Osteoblast (primary cell): ENCODE data around the gene LRP5. TPM values are rescaled to one million over a fixed set of nuclear protein-coding genes. Genes with fewer than 3 reads are reported as not detected.
A peak's percentile ranks its signal among the peaks of the same experiment; 100 is the strongest.

Source experiments
- DNase-seq: peaks from one replicate; pipeline ENCODE4 v3.0.0; 2011; ENCODE audit warnings: low spot score, mixed read lengths; ENCODE audit not compliant: insufficient read length; ENCODE audit errors: missing footprints
- H2AFZ ChIP-seq: 2 replicates; pipeline ENCODE4 v1.6.0; 2011; ENCODE audit warnings: mild to moderate bottlenecking, low read length
- H3K27ac ChIP-seq: 2 replicates; pipeline ENCODE4 v1.5.1; 2011; ENCODE audit warnings: mild to moderate bottlenecking, low read depth, low read length, moderate library complexity
- H3K27me3 ChIP-seq: 2 replicates; pipeline ENCODE4 v1.6.0; 2012; ENCODE audit warnings: mild to moderate bottlenecking, control low read depth, inconsistent platforms, low read length, moderate library complexity; ENCODE audit not compliant: insufficient read depth
- H3K36me3 ChIP-seq: 2 replicates; pipeline ENCODE4 v1.5.1; 2011; ENCODE audit warnings: mild to moderate bottlenecking, low read length, control low read depth, moderate library complexity; ENCODE audit not compliant: insufficient read depth
- H3K4me1 ChIP-seq: 2 replicates; pipeline ENCODE4 v1.5.1; 2011; ENCODE audit warnings: mild to moderate bottlenecking, low read length, control low read depth, moderate library complexity; ENCODE audit not compliant: insufficient read depth
- H3K4me2 ChIP-seq: 2 replicates; pipeline ENCODE4 v1.6.0; 2011; ENCODE audit warnings: mild to moderate bottlenecking, low read length; ENCODE audit not compliant: insufficient read depth
- H3K4me3 ChIP-seq: fragments of 200-600 bp; sonication (generic); 3 replicates; pipeline ENCODE4 v1.5.1; 2012; ENCODE audit warnings: mild to moderate bottlenecking, low read length, inconsistent platforms; ENCODE audit not compliant: insufficient read depth
- H3K79me2 ChIP-seq: 2 replicates; pipeline ENCODE4 v1.6.0; 2012; ENCODE audit warnings: mild to moderate bottlenecking, low read length, control low read depth, inconsistent platforms; ENCODE audit not compliant: insufficient read depth
- H3K9me3 ChIP-seq: 2 replicates; pipeline ENCODE4 v1.5.1; 2011; ENCODE audit warnings: low read depth, low read length, control low read depth
- H4K20me1 ChIP-seq: 2 replicates; pipeline ENCODE4 v1.6.0; 2012; ENCODE audit warnings: mild to moderate bottlenecking, low read length, control low read depth; ENCODE audit not compliant: insufficient read depth
- CTCF ChIP-seq: IDR thresholded peaks from 2 replicates; pipeline ENCODE4 v1.5.1; 2011; ENCODE audit warnings: mild to moderate bottlenecking, low read depth, low read length, moderate library complexity; ENCODE audit errors: extremely low read depth
- total RNA-seq: library from RNA; depleted of rRNA; stranded (reverse); fragments of >200 nt; gene quantifications from 2 replicates; pipeline ENCODE4 v1.2.3, GENCODE V29; 2012

The LRP5 gene
- total RNA-seq, 1 donor = 16.3 TPM

- Histone ChIP-seq H3K36me3 (no peaks in the 10 kb centered on the region), H4K20me1 (peaks cover 59% of the 10 kb centered on the region), H3K27ac (no peak overlapping the region), H3K79me2 (no peaks in the 10 kb centered on the region), H2AFZ (no peak overlapping the region), H3K27me3 (no peaks in the 10 kb centered on the region), H3K4me2 (no peak overlapping the region), H3K4me1 (no peaks in the 10 kb centered on the region), H3K4me3 (no peak overlapping the region), H3K9me3 (no peaks in the 10 kb centered on the region)
- peak; percentile 17 for DNase-seq
- no peak for TF ChIP-seq CTCF
Observed at GRCh38 chr11:68329978-68330699, 17.7 kb downstream of the LRP5 start.

- H4K20me1 ChIP-seq = peaks cover 53% of the 10 kb centered on the region
- peak; percentile 15 for DNase-seq
- H3K36me3 ChIP-seq = no peaks in the 10 kb centered on the region
- no peaks in the 10 kb centered on the region for H3K27me3 ChIP-seq
- H3K4me1 ChIP-seq = no peaks in the 10 kb centered on the region
- H2AFZ ChIP-seq = no peak overlapping the region
- no peak overlapping the region for H3K4me2 ChIP-seq
- TF ChIP-seq CTCF = no peak
- no peaks in the 10 kb centered on the region for H3K79me2 ChIP-seq
- H3K4me3 ChIP-seq = no peak overlapping the region
- no peak overlapping the region for H3K27ac ChIP-seq
- H3K9me3 ChIP-seq = no peaks in the 10 kb centered on the region
Observed at GRCh38 chr11:68330700-68331337, 18.4 kb downstream of the LRP5 start.

- no peak overlapping the region for H3K27ac ChIP-seq
- no peak overlapping the region for H3K4me3 ChIP-seq
- peak; percentile 47 for DNase-seq
- H4K20me1 ChIP-seq = peaks cover 46% of the 10 kb centered on the region
- H3K79me2 ChIP-seq = no peaks in the 10 kb centered on the region
- no peak overlapping the region for H2AFZ ChIP-seq
- no peak overlapping the region for H3K4me2 ChIP-seq
- no peaks in the 10 kb centered on the region for H3K4me1 ChIP-seq
- H3K9me3 ChIP-seq = no peaks in the 10 kb centered on the region
- no peaks in the 10 kb centered on the region for H3K36me3 ChIP-seq
- TF ChIP-seq CTCF = no peak
- no peaks in the 10 kb centered on the region for H3K27me3 ChIP-seq
Observed at GRCh38 chr11:68331338-68331947, 19.1 kb downstream of the LRP5 start.

GRCh38 chr11:68332186-68332585 lies 19.8 kb downstream of the LRP5 start:
- Histone ChIP-seq H3K79me2 (no peaks in the 10 kb centered on the region), H3K4me1 (peaks cover under 1% of the 10 kb centered on the region), H3K27me3 (no peaks in the 10 kb centered on the region), H3K9me3 (no peaks in the 10 kb centered on the region), H2AFZ (no peak overlapping the region), H3K36me3 (no peaks in the 10 kb centered on the region), H3K4me3 (no peak overlapping the region), H3K27ac (no peak overlapping the region), H4K20me1 (peaks cover 45% of the 10 kb centered on the region), H3K4me2 (no peak overlapping the region)
- no peak for TF ChIP-seq CTCF
- no peak for DNase-seq
